ENCODE measurements around the gene DAG1. TPM values are rescaled to one million over a fixed set of nuclear protein-coding genes. Genes with fewer than 3 reads are reported as not detected.
A peak's percentile ranks its signal among the peaks of the same experiment; 100 is the strongest.
"Not testable (repeated sequence)": the region's sequence is repeated elsewhere in the genome, so short reads cannot be mapped to it uniquely, and the experiment has no call there.

Gene DAG1
- total RNA-seq, 4 donors from 2014 or later, result 11.6 to 79.2 (median 62.6) TPM

GRCh38 chr3:49493901-49494300 is 23.8 kb downstream of the DAG1 start:
- DNase-seq, result no peak
- Histone ChIP-seq H3K27ac (no peak overlapping the region), H3K4me3 (no peak overlapping the region), H3K36me3 (peaks cover 0 to 10% (median 0%) of the 10 kb centered on the region in 3 donors), H3K9me3 (no peaks in the 10 kb centered on the region), H3K4me1 (no peaks in the 10 kb centered on the region), H3K27me3 (no peaks in the 10 kb centered on the region)
- TF ChIP-seq POLR2A (IDR thresholded peaks at IDR 0.05) (no peak), CTCF (IDR thresholded peaks at IDR 0.05) (no peak)

DNA sequence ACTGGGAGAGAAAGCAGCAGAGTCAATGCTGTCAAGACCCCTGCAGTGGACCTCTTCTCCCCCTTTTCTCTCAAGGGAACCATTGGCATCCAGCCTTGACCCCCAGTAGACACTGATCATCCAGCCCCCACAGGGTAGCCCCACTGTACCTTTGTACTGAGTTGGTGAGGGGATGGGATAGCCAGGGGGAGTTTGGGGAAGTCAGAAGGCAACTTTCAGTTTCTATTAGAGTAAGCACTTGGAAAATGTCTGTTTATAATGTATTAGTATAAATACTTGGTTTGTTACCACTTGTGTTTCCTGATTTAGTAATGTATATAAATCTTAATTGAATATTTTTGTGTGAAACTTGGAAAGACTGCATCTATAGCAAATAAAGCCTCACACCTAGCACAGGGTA is 25.0 kb downstream of the DAG1 start:
- no peak for TF ChIP-seq CTCF (IDR thresholded peaks at IDR 0.05)
- TF ChIP-seq POLR2A (IDR thresholded peaks at IDR 0.05), result no peak
- Histone ChIP-seq H3K4me1 (peaks cover 0 to 2% (median under 1%) of the 10 kb centered on the region in 4 donors), H3K27me3 (no peaks in the 10 kb centered on the region), H3K4me3 (no peak overlapping the region), H3K9me3 (no peaks in the 10 kb centered on the region), H3K36me3 (peaks cover 0 to 3% (median 0%) of the 10 kb centered on the region in 3 donors), H3K27ac (no peak overlapping the region)
- no peak for DNase-seq

DNA sequence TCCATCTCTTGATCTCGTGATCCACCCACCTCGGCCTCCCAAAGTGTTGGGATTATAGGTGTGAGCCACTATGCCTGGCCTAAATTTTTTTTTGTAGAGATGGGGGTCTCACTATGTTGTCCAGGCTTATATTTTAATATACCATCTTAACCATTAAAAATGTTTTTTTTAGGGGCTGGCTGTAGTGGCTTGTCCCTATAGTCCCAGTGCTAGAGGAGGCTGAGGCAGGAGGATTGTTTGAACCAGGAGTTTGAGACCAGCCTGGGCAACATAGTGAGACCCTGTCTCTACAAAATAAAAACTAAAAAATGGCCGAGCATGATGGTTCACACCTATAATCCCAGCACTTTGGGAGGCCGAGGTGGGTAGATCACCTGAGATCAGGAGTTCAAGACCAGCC is 26.8 kb downstream of the DAG1 start:
- not testable (repeated sequence) for H3K9me3 ChIP-seq, H3K27me3 ChIP-seq, H3K36me3 ChIP-seq, H3K27ac ChIP-seq, DNase-seq, H3K4me3 ChIP-seq
- peaks cover 0 to 18% (median 3%) of the 10 kb centered on the region in 4 donors for H3K4me1 ChIP-seq

DNA sequence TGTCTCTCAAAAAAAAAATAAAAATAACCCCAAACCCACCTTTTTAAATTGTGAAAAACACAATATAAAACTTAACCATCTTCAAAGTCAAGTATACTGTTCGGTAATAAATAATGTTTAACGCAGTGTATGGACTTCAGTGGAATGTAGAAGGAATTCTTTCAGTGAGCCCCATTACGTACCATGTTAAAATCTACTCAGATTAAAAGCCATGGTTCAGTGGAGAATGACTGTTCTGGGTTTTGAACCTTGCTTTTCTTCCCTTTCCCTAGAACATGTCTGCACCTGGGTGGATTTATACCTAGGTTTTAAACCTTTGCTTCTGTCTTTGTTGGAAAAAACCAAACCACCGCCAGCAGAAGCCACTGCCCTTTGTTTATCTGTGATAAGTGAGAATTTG is 27.5 kb downstream of the DAG1 start:
- no peak for TF ChIP-seq CTCF (IDR thresholded peaks at IDR 0.05)
- no peak for TF ChIP-seq POLR2A (IDR thresholded peaks at IDR 0.05)
- peaks cover 0 to 21% (median 3%) of the 10 kb centered on the region in 4 donors for H3K4me1 ChIP-seq
- H3K9me3 ChIP-seq, result no peaks in the 10 kb centered on the region
- H3K27me3 ChIP-seq, result no peaks in the 10 kb centered on the region
- H3K36me3 ChIP-seq, result no peaks in the 10 kb centered on the region
- no peak overlapping the region for H3K27ac ChIP-seq
- DNase-seq, result no peak
- H3K4me3 ChIP-seq, result no peak overlapping the region

GRCh38 chr3:49498239-49498638 is 28.2 kb downstream of the DAG1 start:
- no peaks in the 10 kb centered on the region for H3K36me3 ChIP-seq
- H3K4me1 ChIP-seq, result peaks cover 0 to 21% (median 3%) of the 10 kb centered on the region in 4 donors
- no peak for TF ChIP-seq CTCF (IDR thresholded peaks at IDR 0.05)
- TF ChIP-seq POLR2A (IDR thresholded peaks at IDR 0.05), result no peak
- no peak overlapping the region for H3K27ac ChIP-seq
- H3K27me3 ChIP-seq, result no peaks in the 10 kb centered on the region
- H3K4me3 ChIP-seq, result no peak overlapping the region
- H3K9me3 ChIP-seq, result no peaks in the 10 kb centered on the region
- DNase-seq, result no peak

GRCh38 chr3:49498648-49499047 is 28.6 kb downstream of the DAG1 start:
- Histone ChIP-seq H3K9me3 (no peaks in the 10 kb centered on the region), H3K27me3 (no peaks in the 10 kb centered on the region), H3K4me1 (peaks cover 0 to 21% (median 3%) of the 10 kb centered on the region in 4 donors), H3K4me3 (no peak overlapping the region), H3K36me3 (no peaks in the 10 kb centered on the region), H3K27ac (peak overlapping the region in 2 of 4 donors; percentile 19 to 50)
- DNase-seq, result peak in 1 of 3 donors; percentile 50
- TF ChIP-seq POLR2A (IDR thresholded peaks at IDR 0.05) (no peak), CTCF (IDR thresholded peaks at IDR 0.05) (no peak)
